T-helper 2 cell treated with Interferon-gamma antibody and Interleukin-4, amounts not matched to agents 100 ng/mL and 5 ng/mL, for 36 hours (primary cell): ENCODE results near the gene KCTD18. TPM values are rescaled to one million over a fixed set of nuclear protein-coding genes. Genes with fewer than 3 reads are reported as not detected.

ENCODE experiments used
- intact Hi-C: fragments of 100-400 bp; cut with micrococcal nuclease; formaldehyde crosslinking; loops from one replicate; pipeline ENCODE4 v1.15.1; 2023
- total RNA-seq: library from RNA; stranded (reverse); gene quantifications from 2 replicates; pipeline ENCODE4 v1.2.3, GENCODE V29; 2022

KCTD18 gene
- total RNA-seq: 14.8 and 15.1 TPM in 2 replicates

GRCh38 chr2:200509612-200510433, at the start of gene KCTD18:
TSS of gene KCTD18 (minus strand) at chr2:200510068. CDS start at chr2:200507016, 3,052 bp downstream.
- intact Hi-C loops: loop anchor here (1.0 to 5.0 kb wide), 5 partner anchors 16 to 555 kb away; partner anchors contain the start of genes BZW1, MAIP1, SGO2 and TYW5

GRCh38 chr2:200540793-200541192, 30.9 kb upstream of the KCTD18 start:
- intact Hi-C loops: no loop called here

- intact Hi-C loops: no loop called here
Measured at GRCh38 chr2:200538139-200538538, 28.3 kb upstream of the KCTD18 start.

- intact Hi-C loops: no loop called here
Measured at GRCh38 chr2:200534572-200534971, 24.7 kb upstream of the KCTD18 start.

- intact Hi-C loops: no loop called here
Measured at GRCh38 chr2:200533754-200534153, 23.9 kb upstream of the KCTD18 start.

- intact Hi-C loops: loop anchor here (5.0 kb wide), 3 partner anchors 49 to 616 kb away; partner anchors contain the start of genes C2orf69 and CLK1
Measured at GRCh38 chr2:200528228-200528627, 18.4 kb upstream of the KCTD18 start.

GRCh38 chr2:200525882-200526651, 16.2 kb upstream of the KCTD18 start, which contains the start of gene SGO2:
TSS of gene SGO2 (plus strand) at chr2:200526207. CDS start at chr2:200532976, 6,769 bp downstream.
- intact Hi-C loops: loop anchor here (1.0 to 5.0 kb wide), 10 partner anchors 16 to 925 kb away; partner anchors contain the start of genes BZW1, C2orf69, CLK1 and KCTD18

- intact Hi-C loops: loop anchor here (5.0 kb wide), 3 partner anchors 52 to 613 kb away; partner anchors contain the start of genes C2orf69 and CLK1
Measured at GRCh38 chr2:200525551-200525881, 15.6 kb upstream of the KCTD18 start.

- intact Hi-C loops: loop anchor here (5.0 kb wide), 3 partner anchors 52 to 613 kb away; partner anchors contain the start of genes C2orf69 and CLK1
Measured at GRCh38 chr2:200525066-200525465, 15.2 kb upstream of the KCTD18 start.

GRCh38 chr2:200523604-200524003, 13.7 kb upstream of the KCTD18 start:
- intact Hi-C loops: no loop called here

GRCh38 chr2:200523158-200523557, 13.3 kb upstream of the KCTD18 start:
- intact Hi-C loops: no loop called here

GRCh38 chr2:200515155-200515554, 5.3 kb upstream of the KCTD18 start:
- intact Hi-C loops: no loop called here

GRCh38 chr2:200509235-200509611, 645 bp downstream of the KCTD18 start:
- intact Hi-C loops: no loop called here

- intact Hi-C loops: no loop called here
Measured at GRCh38 chr2:200507179-200507578, 2.7 kb downstream of the KCTD18 start.

- intact Hi-C loops: no loop called here
Measured at GRCh38 chr2:200506679-200507078, 3.2 kb downstream of the KCTD18 start.

- intact Hi-C loops: no loop called here
Measured at GRCh38 chr2:200502196-200502595, 7.7 kb downstream of the KCTD18 start.

- intact Hi-C loops: no loop called here
Measured at GRCh38 chr2:200498402-200499162, 11.3 kb downstream of the KCTD18 start.

GRCh38 chr2:200496696-200497095, 13.2 kb downstream of the KCTD18 start:
- intact Hi-C loops: no loop called here

GRCh38 chr2:200494048-200494447, 15.8 kb downstream of the KCTD18 start:
- intact Hi-C loops: no loop called here

- intact Hi-C loops: no loop called here
Measured at GRCh38 chr2:200492656-200493055, 17.2 kb downstream of the KCTD18 start.

GRCh38 chr2:200490001-200490400, 19.9 kb downstream of the KCTD18 start:
- intact Hi-C loops: no loop called here
